IPS-NIHi7 (cell line): ENCODE data around the gene LYZL1.
"Not testable (repeated sequence)": the region's sequence is repeated elsewhere in the genome, so short reads cannot be mapped to it uniquely, and the experiment has no call there.

Experiments used
- DNase-seq: peaks from one replicate; pipeline ENCODE4 v3.0.0; 2012; ENCODE audit warnings: mixed read lengths; ENCODE audit errors: extremely low spot score

Gene LYZL1

DNA sequence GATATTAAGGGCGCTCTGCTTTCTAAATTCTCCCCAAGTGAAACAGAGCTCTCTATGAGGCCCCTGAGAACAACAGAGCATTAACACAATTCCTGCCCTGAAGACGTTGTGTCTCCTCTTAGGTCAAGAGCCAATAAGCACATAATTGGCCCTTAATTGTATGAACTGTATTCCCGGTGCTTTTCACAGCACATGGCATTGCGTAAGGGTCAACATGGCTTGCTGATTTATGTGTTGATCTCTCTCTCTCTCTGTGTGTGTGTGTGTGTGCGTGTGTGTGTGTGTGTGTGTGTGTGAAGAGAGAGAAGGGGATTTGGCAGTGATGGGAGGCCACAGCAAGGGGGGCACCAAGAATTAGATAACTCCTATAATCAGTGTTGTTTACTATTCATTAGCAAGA is 40.5 kb downstream of the LYZL1 start:
- no peak for DNase-seq

DNA sequence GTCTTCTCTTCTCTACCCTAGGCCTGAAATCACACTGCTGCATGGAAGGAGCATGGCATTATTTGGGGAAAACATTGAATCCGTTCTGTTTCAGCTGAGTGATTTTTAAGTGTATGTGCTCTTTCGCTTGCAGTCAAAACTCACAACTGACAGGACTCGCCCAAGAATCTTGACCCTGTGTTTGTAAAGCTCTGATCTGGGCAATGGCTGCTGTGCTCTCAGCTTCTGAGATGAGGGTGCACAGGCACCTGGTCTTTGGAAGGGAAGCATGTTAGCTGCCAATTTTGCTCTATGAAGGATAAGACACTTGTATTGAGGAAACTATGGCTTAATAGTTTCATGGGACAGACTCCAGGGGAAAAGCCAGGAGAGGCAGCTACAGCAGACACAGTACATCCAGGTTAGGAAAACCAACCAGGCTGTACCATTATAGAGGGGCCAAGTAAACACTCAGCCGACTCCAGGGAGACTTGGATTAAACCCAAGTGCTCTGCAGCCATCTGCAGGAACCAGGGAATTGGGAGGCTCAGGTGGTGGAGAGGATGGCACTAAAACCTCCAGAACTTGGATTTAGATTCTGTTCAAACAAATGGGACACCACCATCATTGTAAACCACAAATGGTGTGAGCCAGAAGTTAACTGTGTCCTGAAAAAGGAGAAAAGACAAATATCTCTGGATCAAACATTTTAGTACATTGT is 43.3 kb downstream of the LYZL1 start:
- no peak for DNase-seq

DNA sequence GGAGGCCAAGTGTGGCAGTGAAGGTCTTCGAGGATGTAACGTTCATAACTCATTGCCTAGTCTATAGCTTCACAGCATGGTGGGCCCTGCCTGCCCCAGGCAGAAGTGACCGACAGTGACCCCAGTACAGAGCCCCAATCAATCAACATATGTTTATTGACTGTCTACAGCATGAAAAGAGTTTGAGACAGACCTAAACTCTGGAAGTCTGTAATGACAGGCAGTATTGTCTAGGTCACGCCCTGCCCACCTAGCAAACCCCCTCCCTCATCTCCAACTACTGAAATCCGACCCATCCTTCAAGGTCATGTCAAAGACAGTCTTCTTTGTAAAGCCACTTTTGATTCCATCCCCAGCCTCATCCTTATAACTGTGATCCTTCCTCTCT is 43.9 kb downstream of the LYZL1 start:
- no peak for DNase-seq

DNA sequence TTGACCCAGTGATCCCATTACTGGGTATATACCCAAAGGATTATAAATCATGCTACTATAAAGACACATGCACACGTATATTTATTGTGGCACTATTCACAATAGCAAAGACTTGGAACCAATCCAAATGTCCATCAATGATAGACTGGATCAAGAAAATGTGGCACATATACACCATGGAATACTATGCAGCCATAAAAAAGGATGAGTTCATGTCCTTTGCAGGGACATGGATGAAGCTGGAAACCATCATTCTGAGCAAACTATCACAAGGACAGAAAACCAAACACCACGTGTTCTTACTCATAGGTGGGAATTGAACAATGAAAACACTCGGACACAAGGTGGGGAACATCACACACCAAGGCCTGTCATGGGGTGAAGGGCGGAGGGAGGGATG is 48.7 kb downstream of the LYZL1 start:
- not testable (repeated sequence) for DNase-seq

DNA sequence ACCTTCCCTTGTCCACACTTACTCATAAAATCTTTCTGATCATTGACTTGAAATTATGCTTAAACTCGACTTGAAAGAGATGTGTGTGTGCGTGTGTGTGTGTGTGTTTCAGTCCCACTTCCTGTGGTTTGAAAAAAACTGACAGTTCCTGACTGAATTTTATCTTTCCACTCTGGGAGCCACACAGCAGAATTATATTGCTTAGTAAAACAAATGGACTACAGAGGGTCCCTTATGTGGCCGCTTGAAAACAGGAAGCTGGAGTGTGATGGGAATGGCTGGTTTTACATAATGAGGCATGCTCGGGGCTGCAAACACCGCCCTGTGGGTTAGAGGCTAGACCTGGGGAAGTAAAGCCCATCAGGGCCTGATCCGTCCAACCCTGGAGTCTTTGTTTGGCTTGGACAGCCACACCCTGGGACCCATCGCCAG is 54.8 kb downstream of the LYZL1 start:
- DNase-seq = no peak

DNA sequence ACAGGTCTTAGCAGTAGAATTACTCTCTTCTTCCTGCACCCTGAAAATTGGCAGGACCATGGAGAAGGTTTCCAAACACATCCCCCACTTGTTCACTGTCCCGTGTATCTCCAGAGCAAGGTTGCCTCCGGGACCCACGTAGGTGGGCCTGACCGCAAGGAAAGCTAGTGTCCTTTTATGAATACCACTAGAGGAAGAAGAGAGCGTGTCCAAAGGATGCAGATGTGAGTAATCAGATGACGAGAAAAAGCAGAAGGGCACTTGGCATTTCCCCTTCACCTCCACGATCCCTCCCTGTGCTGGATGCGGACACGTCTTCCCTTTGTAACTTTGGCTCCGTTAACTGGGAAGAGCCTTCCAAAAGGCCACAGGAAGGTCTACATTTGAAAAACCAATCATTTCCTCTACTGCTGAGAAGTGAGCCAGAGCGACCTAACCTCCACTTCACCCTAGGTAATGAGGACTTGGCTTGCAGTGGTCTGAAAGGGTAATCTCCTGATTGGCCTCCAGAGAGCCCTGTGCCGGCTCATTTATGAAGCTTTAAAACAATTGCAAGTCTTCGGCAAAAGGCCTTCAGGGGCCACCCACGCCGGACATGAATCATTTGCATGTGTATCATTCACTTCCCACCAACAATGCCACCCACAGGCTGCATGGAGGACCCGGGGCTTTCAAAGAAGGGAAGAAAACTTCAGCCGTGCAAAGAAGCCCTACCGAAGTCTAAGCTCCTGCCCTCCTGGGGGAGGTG is 55.4 kb downstream of the LYZL1 start:
- DNase-seq = peak; percentile 56

DNA sequence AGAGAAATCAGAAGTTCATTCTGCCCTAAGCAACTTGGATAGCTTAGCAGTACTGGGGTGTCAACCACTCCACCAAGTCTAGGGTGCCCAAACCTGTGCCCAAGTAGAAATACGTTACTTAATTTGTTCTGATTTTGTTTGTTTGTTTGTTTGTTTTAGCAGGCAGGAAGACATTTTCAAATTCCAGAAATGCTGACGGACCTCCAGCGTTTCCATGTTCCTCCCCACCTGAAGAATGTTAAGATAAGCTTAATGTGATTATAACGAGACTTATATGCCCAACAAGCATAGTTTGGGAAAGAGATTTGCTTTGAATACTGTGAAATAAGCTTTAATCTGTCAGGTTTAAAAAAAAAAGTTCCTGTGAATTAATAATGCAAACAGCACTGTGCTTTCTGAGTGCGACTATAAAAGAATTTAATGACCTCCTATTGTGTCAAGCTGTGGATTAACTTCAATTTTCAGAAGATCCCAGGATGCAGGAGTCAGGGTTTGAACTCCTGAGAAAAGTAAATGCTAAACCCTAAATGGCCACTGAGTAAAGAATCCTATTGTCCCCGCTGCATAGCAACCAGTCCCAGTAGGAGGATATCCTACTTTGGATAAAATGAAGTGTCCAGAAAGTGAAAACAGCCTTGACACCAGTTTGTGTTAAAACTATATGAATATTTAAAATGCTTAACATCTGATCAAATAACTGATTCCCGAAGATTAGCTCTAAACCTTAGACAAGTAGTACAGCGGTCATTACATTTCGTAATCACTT is 56.5 kb downstream of the LYZL1 start:
- no peak for DNase-seq

DNA sequence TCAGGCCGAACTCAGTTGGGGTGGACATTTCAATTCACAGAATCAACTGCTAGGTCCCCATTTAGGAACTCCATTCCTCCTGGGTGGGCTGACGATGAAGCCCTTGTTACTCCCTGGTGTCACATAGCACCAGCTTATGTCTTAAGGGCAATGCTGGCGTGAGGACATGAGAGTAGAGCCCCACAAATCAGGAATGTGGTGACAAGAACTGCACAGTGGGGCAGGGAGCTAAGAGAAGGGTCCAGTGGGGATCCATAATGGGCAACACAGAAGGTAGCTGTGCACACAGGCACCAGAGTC is 57.0 kb downstream of the LYZL1 start:
- DNase-seq = no peak

DNA sequence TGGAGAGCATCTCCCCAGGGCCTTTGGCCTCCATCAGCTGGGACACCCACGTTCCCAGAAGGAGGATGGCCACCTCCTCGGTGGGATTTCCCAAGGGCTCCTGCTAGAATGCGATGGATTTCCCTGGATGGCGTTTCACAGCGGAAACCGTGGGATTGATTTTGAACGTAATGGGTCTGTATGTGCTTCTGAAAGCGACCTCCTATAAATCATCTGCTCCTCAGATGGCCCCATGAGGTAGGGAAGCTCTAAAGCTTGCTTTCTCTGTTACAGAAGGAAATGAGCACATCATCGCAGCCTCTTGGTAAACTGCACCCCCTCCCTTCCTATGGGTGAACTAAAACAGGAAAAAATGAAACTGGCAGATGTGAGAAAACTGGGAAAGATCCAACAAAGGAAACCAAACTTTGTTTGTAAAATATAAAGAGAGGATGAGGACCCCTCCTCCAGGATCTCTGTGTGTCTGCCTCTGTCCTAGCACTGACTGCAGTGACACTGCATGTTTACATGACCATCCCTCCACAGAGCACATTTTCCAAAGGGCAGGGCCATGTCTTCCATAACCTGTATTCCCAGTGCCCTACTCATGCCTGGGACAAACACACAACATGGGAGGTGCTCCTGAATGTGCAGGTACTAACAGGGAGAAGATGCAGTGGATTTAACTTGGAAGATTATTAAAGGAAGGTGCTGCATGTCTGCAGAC is 57.6 kb downstream of the LYZL1 start:
- DNase-seq = no peak

DNA sequence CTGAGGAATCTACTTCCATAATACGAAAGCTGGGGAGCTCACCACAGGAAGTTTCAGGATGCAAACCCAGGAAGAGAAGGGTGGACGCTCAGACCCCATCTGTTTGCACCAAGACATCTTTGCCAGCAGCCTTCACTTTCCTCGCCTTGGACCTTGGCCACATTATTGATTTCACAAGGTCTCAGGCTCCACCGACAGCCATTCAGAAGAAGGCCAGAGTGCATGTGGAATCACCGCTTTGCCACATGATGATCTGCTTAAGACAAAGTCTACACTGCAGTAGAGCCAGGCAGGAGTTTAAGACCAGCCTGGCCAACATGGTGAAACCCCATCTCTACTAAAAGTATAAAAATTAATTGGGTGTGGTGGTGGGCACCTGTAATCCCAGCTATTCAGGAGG is 60.0 kb downstream of the LYZL1 start:
- no peak for DNase-seq

DNA sequence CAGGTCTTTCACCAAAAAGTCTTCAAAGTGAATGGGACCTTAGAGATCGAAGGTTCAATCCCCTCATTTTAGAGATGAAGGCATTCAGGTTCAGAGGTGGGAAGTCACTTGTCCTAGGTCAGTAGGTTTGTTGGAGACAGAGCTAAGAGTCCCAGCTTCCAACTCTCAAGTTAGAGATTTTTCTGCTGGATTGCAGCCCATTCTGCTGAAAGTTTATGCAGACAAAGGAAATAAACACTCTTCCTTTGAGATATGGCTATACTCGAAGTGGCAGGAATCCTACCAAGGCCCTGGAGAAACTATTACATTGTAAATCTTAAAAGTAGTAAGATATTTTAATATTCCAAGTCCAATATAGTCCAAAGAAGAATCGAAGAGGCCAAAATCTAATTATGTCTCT is 64.4 kb downstream of the LYZL1 start:
- no peak for DNase-seq

DNA sequence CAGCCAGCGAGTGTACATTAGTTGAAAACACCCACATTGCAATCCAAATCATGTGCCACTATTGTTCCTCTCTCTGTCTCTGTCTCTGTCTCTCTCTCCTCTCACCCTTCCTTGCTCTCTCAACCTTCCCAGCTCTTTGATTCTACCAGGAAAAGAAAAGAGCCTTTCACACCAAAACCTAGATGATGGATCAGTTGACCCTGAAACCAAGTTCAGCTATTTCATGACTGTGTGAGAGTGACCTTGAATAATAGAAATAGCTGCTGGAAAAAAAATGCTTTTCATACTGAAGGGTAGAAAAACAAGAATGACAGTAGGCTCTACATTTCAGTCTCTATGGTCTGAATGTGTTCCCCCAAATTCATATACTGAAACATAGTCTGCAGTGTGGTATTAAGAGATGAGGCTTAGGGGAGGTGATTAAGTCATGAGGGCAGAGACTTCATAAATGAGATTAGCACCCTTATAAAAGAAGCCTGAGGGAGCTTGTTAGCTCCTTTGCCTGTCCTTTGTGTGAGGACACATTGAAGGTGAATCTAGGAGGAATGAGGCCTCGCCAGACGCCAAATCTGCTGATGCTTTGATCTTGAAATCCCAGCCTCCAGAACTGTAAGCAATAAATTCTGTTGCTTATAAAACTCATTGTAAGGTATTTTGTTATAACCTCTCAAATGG is 65.2 kb downstream of the LYZL1 start:
- DNase-seq = no peak

DNA sequence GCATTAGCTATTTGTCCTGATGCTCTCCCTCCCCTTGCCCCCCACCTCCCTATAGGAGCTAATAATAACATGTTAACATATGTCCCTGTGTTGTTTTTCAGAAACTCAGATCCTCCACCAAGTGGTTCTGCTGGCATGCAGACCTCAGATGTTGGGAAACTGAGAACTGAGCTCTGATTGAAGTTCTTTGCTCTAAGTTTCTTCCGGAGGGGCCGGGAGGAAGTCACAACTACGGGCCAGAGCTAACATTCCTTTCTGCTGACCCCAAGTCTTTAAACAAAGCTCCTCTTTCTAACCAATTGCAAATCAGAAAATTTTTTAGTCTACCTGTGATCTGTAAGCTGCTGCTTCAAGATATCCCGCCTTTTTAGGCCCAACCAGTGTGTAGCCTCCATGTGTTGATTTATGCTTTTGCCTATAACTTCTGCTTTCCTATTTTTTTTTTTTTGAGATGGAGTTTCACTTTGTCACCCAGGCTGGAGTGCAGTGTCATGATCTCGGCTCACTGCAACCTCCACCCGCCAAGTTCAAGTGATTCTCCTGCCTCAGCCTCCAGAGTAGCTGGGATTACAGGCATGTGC is 66.6 kb downstream of the LYZL1 start:
- DNase-seq = no peak

DNA sequence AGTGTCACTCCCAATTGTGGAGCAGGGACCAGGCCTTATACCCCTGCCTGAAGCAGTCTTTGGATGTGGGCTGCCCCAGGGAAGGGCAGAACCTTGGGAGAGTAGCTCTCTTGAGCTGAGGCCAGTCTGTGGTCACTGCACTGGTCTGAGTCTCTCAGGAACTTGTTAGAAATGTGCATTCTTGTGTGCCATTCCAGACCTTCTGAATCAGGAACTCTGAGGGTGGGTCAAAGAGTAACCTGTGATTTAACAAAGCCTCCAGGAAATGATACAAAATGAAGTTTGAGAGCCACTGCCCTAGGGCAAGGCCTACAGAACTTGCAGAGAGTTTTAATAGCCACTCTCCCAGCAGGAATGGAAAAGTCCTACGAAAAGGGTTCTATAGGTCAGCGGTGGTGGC is 68.1 kb downstream of the LYZL1 start:
- DNase-seq = no peak

DNA sequence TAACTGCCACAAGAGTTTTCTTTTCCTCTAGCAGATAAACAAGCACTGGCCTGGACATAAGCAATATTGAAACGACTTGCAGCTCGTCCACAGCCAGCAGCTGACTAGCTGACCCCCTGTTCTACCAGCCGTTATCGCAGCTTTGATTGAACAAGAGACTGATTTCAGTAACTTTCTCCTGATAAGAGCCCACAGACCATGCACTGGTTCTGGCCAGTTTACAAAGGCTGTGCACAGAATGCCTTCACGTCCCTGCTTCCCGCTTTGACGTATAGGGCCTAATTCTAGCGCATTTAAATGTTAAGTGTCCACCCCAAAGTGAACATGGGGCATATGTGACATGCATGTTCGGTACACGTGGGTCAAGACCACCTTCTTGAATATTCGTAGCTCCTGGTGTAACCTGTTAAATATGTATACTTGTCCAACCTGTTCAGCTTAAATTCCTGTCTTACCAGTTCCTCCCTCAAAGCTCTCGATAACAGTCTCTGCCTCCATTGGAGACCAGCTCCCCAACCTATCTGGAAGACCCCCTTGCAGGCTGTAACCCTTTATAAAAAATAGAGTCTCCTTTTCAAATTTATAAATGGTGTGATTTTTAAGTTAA is 69.2 kb downstream of the LYZL1 start:
- no peak for DNase-seq

DNA sequence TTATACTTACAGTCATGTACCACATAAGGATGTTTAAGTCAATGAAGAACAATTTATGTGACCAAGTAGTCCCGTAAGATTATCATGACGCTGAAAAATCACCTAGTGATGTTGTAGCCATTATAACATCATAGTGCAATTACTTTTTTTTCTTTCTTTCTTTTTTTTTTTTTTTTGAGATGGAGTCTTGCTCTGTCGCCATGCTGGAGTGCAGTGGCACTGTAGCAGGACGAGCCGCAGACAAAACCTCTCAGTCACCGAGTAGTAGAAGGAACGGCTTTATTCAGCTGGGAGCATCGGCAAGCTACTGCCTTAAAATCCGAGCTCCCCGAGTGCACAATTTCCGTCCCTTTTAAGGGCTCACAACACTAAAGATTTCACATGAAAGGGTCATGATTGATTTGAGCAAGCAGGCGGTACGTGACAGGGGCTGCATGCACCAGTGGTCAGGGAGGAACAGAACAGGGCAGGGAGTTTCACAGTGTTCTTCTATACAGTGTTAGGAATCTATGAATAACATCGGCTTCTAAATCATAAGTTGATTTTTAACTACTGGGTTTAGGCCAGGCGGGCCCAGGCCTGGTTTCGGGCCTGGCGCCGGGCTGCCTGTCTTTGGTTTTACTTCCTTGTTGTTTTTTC is 71.5 kb downstream of the LYZL1 start:
- not testable (repeated sequence) for DNase-seq
